Cardiac muscle cell (in vitro differentiated cells and primary cell): Measurements from ENCODE around the gene NEURL1B. TPM values are rescaled to one million over a fixed set of nuclear protein-coding genes. Genes with fewer than 3 reads are reported as not detected.

Experiments
- DNase-seq, 2 donors: peaks; one replicate each; pipeline versions ENCODE4 v3.0.0 to v3.0.0-alpha.2; 2010 to 2017; ENCODE audit warnings: low read depth in 1 of 2, low spot score in 1 of 2
- H3K27ac ChIP-seq: fragments of 200-600 bp; sonication (generic); 2 replicates; pipeline ENCODE4 v1.5.1; 2016
- H3K27me3 ChIP-seq: fragments of 200-600 bp; sonication (generic); 2 replicates; pipeline ENCODE4 v1.6.0; 2016; ENCODE audit warnings: control low read depth
- H3K36me3 ChIP-seq: fragments of 200-600 bp; sonication (generic); 2 replicates; pipeline ENCODE4 v1.5.1; 2016; ENCODE audit warnings: control low read depth
- H3K4me1 ChIP-seq: fragments of 200-600 bp; sonication (generic); 2 replicates; pipeline ENCODE4 v1.8.1; 2017; ENCODE audit warnings: low read depth, mild to moderate bottlenecking, mixed run types
- H3K4me3 ChIP-seq: fragments of 200-600 bp; sonication (generic); 2 replicates; pipeline ENCODE4 v1.5.1; 2016; ENCODE audit warnings: mild to moderate bottlenecking
- H3K9me3 ChIP-seq: fragments of 200-600 bp; sonication (generic); 2 replicates; pipeline ENCODE4 v1.5.1; 2017; ENCODE audit warnings: low read depth, mild to moderate bottlenecking, control low read depth
- polyA plus RNA-seq: library from polyadenylated mRNA; unstranded; fragments of >200 nt; fragmentation: Nextera tagmentation; extraction: Ambion mirVana; gene quantifications from 2 replicates; pipeline ENCODE4 v1.2.1, GENCODE V29; 2016
- total RNA-seq: library from RNA; depleted of rRNA; stranded (reverse); fragments of >200 nt; gene quantifications from 2 replicates; pipeline ENCODE4 v1.2.3, GENCODE V29; 2016
- TF ChIP-seq, protein P1 (sequence below): IDR thresholded peaks from 2 replicates; pipeline ENCODE4 v1.5.1; 2012; ENCODE audit warnings: low read depth, mild to moderate bottlenecking, low read length

The NEURL1B gene
- total and polyA plus RNA-seq, 2 experiments from 2014 or later: 4.6 to 55.8 TPM

DNA sequence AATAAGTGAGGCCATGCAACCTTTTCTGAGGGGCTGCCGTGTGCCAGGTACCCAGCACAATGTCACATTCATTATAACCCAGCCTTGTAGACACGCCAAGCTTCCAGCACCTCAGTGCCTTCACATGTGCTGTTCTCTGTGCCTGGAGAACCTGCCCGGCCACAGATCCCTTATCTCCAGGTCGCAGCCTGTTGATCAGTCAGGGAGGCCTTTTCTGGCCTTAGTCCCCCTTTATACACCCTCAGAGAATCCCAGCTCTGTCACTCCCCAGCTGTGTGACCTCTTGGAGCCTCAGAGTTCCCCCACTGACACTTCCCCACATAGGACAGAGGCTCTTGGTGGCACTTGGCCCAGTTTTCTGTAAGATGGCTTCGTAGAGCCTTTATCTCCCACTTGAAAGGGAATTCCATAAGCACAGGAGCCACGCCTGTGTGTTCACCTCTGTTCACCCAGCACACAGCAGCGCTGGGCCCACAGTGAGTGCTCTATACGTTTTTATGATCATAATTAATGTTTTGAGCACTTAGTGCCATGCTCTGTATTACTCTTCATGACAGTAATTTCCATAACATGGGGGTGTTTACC lies 38.7 kb downstream of the NEURL1B start:
- DNase-seq: no peak
- H3K36me3 ChIP-seq: no peaks in the 10 kb centered on the region
- H3K27me3 ChIP-seq: peaks cover 9% of the 10 kb centered on the region
- H3K4me3 ChIP-seq: no peak overlapping the region
- TF ChIP-seq, protein P1, sequence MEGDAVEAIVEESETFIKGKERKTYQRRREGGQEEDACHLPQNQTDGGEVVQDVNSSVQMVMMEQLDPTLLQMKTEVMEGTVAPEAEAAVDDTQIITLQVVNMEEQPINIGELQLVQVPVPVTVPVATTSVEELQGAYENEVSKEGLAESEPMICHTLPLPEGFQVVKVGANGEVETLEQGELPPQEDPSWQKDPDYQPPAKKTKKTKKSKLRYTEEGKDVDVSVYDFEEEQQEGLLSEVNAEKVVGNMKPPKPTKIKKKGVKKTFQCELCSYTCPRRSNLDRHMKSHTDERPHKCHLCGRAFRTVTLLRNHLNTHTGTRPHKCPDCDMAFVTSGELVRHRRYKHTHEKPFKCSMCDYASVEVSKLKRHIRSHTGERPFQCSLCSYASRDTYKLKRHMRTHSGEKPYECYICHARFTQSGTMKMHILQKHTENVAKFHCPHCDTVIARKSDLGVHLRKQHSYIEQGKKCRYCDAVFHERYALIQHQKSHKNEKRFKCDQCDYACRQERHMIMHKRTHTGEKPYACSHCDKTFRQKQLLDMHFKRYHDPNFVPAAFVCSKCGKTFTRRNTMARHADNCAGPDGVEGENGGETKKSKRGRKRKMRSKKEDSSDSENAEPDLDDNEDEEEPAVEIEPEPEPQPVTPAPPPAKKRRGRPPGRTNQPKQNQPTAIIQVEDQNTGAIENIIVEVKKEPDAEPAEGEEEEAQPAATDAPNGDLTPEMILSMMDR: no peak
- peak overlapping the region; percentile 82 for H3K27ac ChIP-seq
- H3K9me3 ChIP-seq: no peaks in the 10 kb centered on the region
- peaks cover 20% of the 10 kb centered on the region for H3K4me1 ChIP-seq

DNA sequence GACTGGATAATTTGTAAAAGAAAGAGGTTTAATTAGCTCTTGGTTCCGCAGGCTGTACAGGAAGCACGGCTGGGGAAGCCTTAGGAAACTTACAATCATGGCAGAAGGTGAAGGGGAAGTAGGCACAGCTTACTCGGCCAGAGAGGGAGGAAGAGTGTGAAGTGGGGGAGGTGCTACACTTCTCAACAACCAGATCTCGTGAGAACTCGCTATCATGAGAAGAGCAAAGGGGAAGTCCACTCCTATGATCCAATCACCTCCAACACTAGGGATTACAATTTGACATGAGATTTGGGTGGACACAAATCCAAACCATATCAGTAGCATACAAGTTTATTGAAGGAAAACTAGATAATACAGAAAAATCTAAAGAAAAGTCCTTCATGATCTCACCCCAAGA lies 39.9 kb downstream of the NEURL1B start:
- TF ChIP-seq, protein P1: no peak
- Histone ChIP-seq H3K27ac (no peak overlapping the region), H3K27me3 (peaks cover 9% of the 10 kb centered on the region), H3K36me3 (no peaks in the 10 kb centered on the region), H3K4me1 (peaks cover 20% of the 10 kb centered on the region), H3K9me3 (no peaks in the 10 kb centered on the region), H3K4me3 (no peak overlapping the region)
- no peak for DNase-seq

DNA sequence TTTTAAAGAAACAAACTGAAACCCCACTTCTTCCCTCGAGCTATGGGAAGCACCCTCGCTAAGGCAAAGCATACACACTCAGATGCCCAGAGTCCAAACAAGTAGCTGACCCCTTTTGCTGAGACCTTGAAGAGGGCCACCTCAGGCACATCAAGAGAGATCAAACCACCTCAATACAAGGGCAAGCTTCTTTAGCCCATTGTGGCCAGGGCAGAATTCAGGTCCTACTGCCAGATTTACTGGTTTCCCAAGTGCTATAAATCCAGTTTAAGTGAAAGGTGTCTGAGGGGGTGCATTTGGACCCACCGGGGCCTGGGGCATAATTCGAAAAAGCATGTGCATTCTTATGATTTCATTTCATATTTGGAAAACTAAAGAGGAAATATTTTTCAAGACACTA lies 40.4 kb downstream of the NEURL1B start:
- no peak for DNase-seq
- TF ChIP-seq, protein P1: no peak

DNA sequence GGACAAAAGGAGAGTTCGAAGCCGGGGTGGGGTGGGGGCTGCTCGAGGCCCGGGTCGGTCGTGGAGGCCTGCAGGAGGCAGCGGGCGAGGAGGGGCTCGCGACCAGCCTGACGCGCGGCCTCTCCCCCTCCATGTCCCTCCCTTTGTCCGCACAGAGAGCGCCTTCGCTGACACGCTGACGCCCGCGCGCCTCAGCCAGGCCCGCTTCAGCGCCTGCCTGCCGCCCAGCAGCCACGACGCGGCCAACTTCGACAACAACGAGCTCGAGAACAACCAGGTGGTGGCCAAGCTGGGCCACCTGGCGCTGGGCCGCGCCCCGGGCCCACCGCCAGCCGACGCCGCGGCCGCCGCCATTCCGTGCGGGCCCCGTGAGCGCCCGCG lies 42.2 kb downstream of the NEURL1B start:
- no peak for DNase-seq
- Histone ChIP-seq H3K9me3 (no peaks in the 10 kb centered on the region), H3K27me3 (peaks cover 9% of the 10 kb centered on the region), H3K4me1 (peaks cover 23% of the 10 kb centered on the region), H3K27ac (no peak overlapping the region), H3K4me3 (no peak overlapping the region), H3K36me3 (no peaks in the 10 kb centered on the region)
- TF ChIP-seq, protein P1: no peak

More for the DNA sequence above, 40.4 kb downstream of the NEURL1B start:
- H3K4me3 ChIP-seq: no peak overlapping the region
- peaks cover 20% of the 10 kb centered on the region for H3K4me1 ChIP-seq
- H3K9me3 ChIP-seq: no peaks in the 10 kb centered on the region
- no peak overlapping the region for H3K27ac ChIP-seq
- no peaks in the 10 kb centered on the region for H3K36me3 ChIP-seq
- peaks cover 9% of the 10 kb centered on the region for H3K27me3 ChIP-seq

DNA sequence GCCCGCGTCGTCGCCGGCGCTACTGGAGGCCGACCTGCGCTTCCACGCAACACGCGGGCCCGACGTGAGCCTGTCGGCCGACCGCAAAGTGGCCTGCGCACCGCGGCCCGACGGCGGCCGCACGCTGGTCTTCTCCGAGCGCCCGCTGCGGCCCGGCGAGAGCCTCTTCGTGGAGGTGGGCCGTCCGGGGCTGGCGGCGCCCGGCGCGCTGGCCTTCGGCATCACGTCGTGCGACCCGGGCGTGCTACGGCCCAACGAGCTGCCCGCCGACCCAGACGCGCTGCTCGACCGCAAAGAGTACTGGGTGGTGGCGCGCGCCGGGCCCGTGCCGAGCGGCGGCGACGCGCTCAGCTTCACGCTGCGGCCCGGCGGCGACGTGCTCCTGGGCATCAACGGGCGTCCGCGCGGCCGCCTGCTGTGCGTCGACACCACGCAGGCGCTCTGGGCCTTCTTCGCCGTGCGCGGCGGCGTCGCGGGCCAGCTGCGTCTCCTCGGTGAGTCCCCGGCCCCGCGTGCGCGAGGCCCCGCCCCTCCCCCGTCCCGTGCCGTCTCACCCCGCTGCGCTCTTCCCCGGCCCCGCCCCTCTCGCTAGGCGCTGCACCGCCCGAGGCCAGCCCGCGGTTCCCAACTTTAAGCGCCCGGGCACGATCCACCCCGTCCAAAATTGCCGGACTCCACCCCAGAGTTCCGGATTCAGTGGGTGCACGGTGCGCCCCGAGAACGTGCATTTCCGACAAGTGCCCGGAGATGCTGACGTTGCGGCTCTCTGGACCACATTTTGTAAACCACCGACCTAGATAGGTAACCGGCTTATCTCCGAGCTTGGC lies 42.8 kb downstream of the NEURL1B start:
- H3K36me3 ChIP-seq: no peaks in the 10 kb centered on the region
- H3K27ac ChIP-seq: no peak overlapping the region
- H3K4me3 ChIP-seq: no peak overlapping the region
- peaks cover 9% of the 10 kb centered on the region for H3K27me3 ChIP-seq
- no peaks in the 10 kb centered on the region for H3K9me3 ChIP-seq
- TF ChIP-seq, protein P1: no peak
- no peak for DNase-seq
- H3K4me1 ChIP-seq: peaks cover 25% of the 10 kb centered on the region
